Activated CD8-positive, alpha-beta memory T cell treated with anti-CD3 and anti-CD28 coated beads, Interleukin-2, amount 50 U/mL, for 48 hours (primary cell): Measurements from ENCODE around the gene LARP6.
"Not testable (repeated sequence)": the region's sequence is repeated elsewhere in the genome, so short reads cannot be mapped to it uniquely, and the experiment has no call there.

ENCODE experiments used
- DNase-seq: peaks from one replicate; pipeline ENCODE4 v3.0.0-alpha.2; 2020

The LARP6 gene

GRCh38 chr15:70829371-70830166, 24.4 kb downstream of the LARP6 start:
- no peak for DNase-seq

GRCh38 chr15:70827721-70828120, 26.2 kb downstream of the LARP6 start:
- no peak for DNase-seq

GRCh38 chr15:70826634-70827033, 27.3 kb downstream of the LARP6 start:
- no peak for DNase-seq

- no peak for DNase-seq
These were observed 28.1 kb downstream of the LARP6 start for GRCh38 chr15:70825841-70826240.

- no peak for DNase-seq
These were observed 30.8 kb downstream of the LARP6 start for GRCh38 chr15:70823196-70823595.

- DNase-seq: no peak
These were observed 33.7 kb downstream of the LARP6 start for GRCh38 chr15:70820214-70820613.

- DNase-seq: no peak
These were observed 35.4 kb downstream of the LARP6 start for GRCh38 chr15:70818580-70818979.

GRCh38 chr15:70817266-70817665, 36.7 kb downstream of the LARP6 start:
- no peak for DNase-seq

- DNase-seq: no peak
These were observed 38.4 kb downstream of the LARP6 start for GRCh38 chr15:70815604-70816003.

GRCh38 chr15:70815011-70815410, 38.9 kb downstream of the LARP6 start:
- DNase-seq: not testable (repeated sequence)

GRCh38 chr15:70812827-70813364, 41.1 kb downstream of the LARP6 start:
- DNase-seq: no peak

GRCh38 chr15:70810916-70811578, 42.9 kb downstream of the LARP6 start:
- DNase-seq: no peak

- no peak for DNase-seq
These were observed 46.8 kb downstream of the LARP6 start for GRCh38 chr15:70806992-70807712.

GRCh38 chr15:70804388-70804787, 49.6 kb downstream of the LARP6 start:
- not testable (repeated sequence) for DNase-seq

GRCh38 chr15:70802629-70803028, 51.3 kb downstream of the LARP6 start:
- no peak for DNase-seq

- DNase-seq: no peak
These were observed 52.8 kb downstream of the LARP6 start for GRCh38 chr15:70801109-70801508.

- DNase-seq: no peak
These were observed 54.1 kb downstream of the LARP6 start for GRCh38 chr15:70799667-70800450.

GRCh38 chr15:70797464-70797863, 56.5 kb downstream of the LARP6 start:
- DNase-seq: no peak

- DNase-seq: no peak
These were observed 57.2 kb downstream of the LARP6 start for GRCh38 chr15:70796516-70797310.

- no peak for DNase-seq
These were observed 58.7 kb downstream of the LARP6 start for GRCh38 chr15:70795311-70795665.

- no peak for DNase-seq
These were observed 59.2 kb downstream of the LARP6 start for GRCh38 chr15:70794596-70795310.
